Mesenchymal stem cell (in vitro differentiated cells and primary cell): Measurements from ENCODE around the gene MISP3.

Source experiments
- DNase-seq: peaks from one replicate; pipeline ENCODE4 v3.0.0-alpha.2; 2013
- H2AFZ ChIP-seq: one replicate; pipeline ENCODE4 v1.6.1; 2013; ENCODE audit warnings: low read depth, mild to moderate bottlenecking, control low read depth, inconsistent platforms, low read length, moderate library complexity
- H2AK5ac ChIP-seq: 2 replicates; pipeline ENCODE4 v1.6.1; 2013; ENCODE audit warnings: low read length, moderate library complexity, mild to moderate bottlenecking, inconsistent platforms; ENCODE audit not compliant: severe bottlenecking
- H2BK120ac ChIP-seq: one replicate; pipeline ENCODE4 v1.6.1; 2013; ENCODE audit warnings: low read depth, mild to moderate bottlenecking, inconsistent platforms, low read length, moderate library complexity
- H2BK12ac ChIP-seq, 2 experiments: one replicate each; pipeline ENCODE4 v1.6.1; 2013; ENCODE audit warnings: inconsistent platforms in 2 of 2, low read length in 2 of 2, mild to moderate bottlenecking in 2 of 2, moderate library complexity in 2 of 2, control low read depth in 1 of 2
- H2BK15ac ChIP-seq: one replicate; pipeline ENCODE4 v1.6.1; 2013; ENCODE audit warnings: mild to moderate bottlenecking, low read depth, inconsistent platforms; ENCODE audit not compliant: poor library complexity, severe bottlenecking
- H2BK5ac ChIP-seq: 2 replicates; pipeline ENCODE4 v1.6.1; 2013; ENCODE audit warnings: low read depth, mild to moderate bottlenecking, low read length, control low read depth, inconsistent platforms; ENCODE audit not compliant: poor library complexity, severe bottlenecking
- H3K14ac ChIP-seq, 2 experiments: one replicate each; pipeline ENCODE4 v1.6.1; 2013; ENCODE audit warnings: inconsistent platforms in 2 of 2, low read length in 2 of 2, control low read depth in 1 of 2, mild to moderate bottlenecking in 1 of 2, moderate library complexity in 1 of 2
- H3K18ac ChIP-seq, 2 experiments: one replicate each; pipeline ENCODE4 v1.6.1; 2013; ENCODE audit warnings: inconsistent platforms in 2 of 2, low read length in 2 of 2, control low read depth in 1 of 2, low read depth in 1 of 2, mild to moderate bottlenecking in 1 of 2
- H3K23ac ChIP-seq, 2 experiments: one replicate each; pipeline ENCODE4 v1.6.1; 2013; ENCODE audit warnings: inconsistent platforms in 2 of 2, low read length in 2 of 2, mild to moderate bottlenecking in 2 of 2, moderate library complexity in 2 of 2, control low read depth in 1 of 2
- H3K27ac ChIP-seq: 2 replicates; pipeline ENCODE4 v1.5.1; 2013; ENCODE audit warnings: mild to moderate bottlenecking, moderate library complexity, low read length, control low read depth, inconsistent platforms; ENCODE audit not compliant: poor library complexity, severe bottlenecking
- H3K27me3 ChIP-seq, 2 experiments: 2 replicates each; pipeline versions ENCODE4 v1.6.1 to v1.7.0; 2013; ENCODE audit warnings: low read length in 2 of 2, mild to moderate bottlenecking in 2 of 2, moderate library complexity in 2 of 2, control low read depth in 1 of 2, inconsistent platforms in 1 of 2; ENCODE audit not compliant: control insufficient read depth in 1 of 2, insufficient read depth in 1 of 2
- H3K36me3 ChIP-seq, 2 experiments: 2 replicates each; pipeline versions ENCODE4 v1.6.1 to v1.7.0; 2013; ENCODE audit warnings: low read length in 2 of 2, control low read depth in 1 of 2, inconsistent platforms in 1 of 2, low read depth in 1 of 2, mild to moderate bottlenecking in 1 of 2; ENCODE audit not compliant: insufficient read depth in 2 of 2, control insufficient read depth in 1 of 2
- H3K4ac ChIP-seq, 2 experiments: one replicate each; pipeline ENCODE4 v1.6.1; 2013; ENCODE audit warnings: inconsistent platforms in 2 of 2, low read length in 2 of 2, mild to moderate bottlenecking in 2 of 2, moderate library complexity in 2 of 2, control low read depth in 1 of 2, low read depth in 1 of 2
- H3K4me1 ChIP-seq: 2 replicates; pipeline ENCODE4 v1.6.1; 2013; ENCODE audit warnings: low read depth, low read length, control low read depth; ENCODE audit not compliant: control insufficient read depth, insufficient read depth
- H3K4me2 ChIP-seq: 2 replicates; pipeline ENCODE4 v1.6.1; 2013; ENCODE audit warnings: low read length, mild to moderate bottlenecking, inconsistent platforms; ENCODE audit not compliant: poor library complexity, severe bottlenecking
- H3K4me3 ChIP-seq, 2 experiments: 2 replicates each; pipeline versions ENCODE4 v1.5.1 to v1.7.0; 2013; ENCODE audit warnings: low read length in 2 of 2, mild to moderate bottlenecking in 2 of 2, control low read depth in 1 of 2, low read depth in 1 of 2; ENCODE audit not compliant: insufficient read depth in 1 of 2
- H3K79me1 ChIP-seq: replicated peaks from 2 replicates; pipeline ENCODE4 v1.6.1; 2013; ENCODE audit warnings: mild to moderate bottlenecking, control low read depth, low read length, inconsistent platforms; ENCODE audit not compliant: poor library complexity, severe bottlenecking
- H3K9ac ChIP-seq: 2 replicates; pipeline ENCODE4 v1.7.0; 2013; ENCODE audit warnings: mild to moderate bottlenecking, low read length, moderate library complexity
- H3K9me3 ChIP-seq: 2 replicates; pipeline ENCODE4 v1.7.0; 2013; ENCODE audit warnings: mild to moderate bottlenecking, low read length; ENCODE audit not compliant: control insufficient read depth
- H4K8ac ChIP-seq: one replicate; pipeline ENCODE4 v1.6.1; 2013; ENCODE audit warnings: inconsistent platforms, mild to moderate bottlenecking, low read length, moderate library complexity
- H4K91ac ChIP-seq: one replicate; pipeline ENCODE4 v1.6.1; 2013; ENCODE audit warnings: mild to moderate bottlenecking, low read length, inconsistent platforms
- WGBS: methylation state at CpG from one replicate; pipeline ENCODE4 v1.1.7; 2013; ENCODE audit warnings: mixed read lengths; 5-methylcytosine and 5-hydroxymethylcytosine counted together

Gene MISP3

GRCh38 chr19:14091813-14092462, 19.4 kb downstream of the MISP3 start:
- peak overlapping the region; percentile 69 for H2AK5ac ChIP-seq
- H2AFZ ChIP-seq: no peak overlapping the region
- H2BK12ac ChIP-seq: peak overlapping the region in 1 of 2 experiments; percentile 77
- H3K27me3 ChIP-seq: no peaks in the 10 kb centered on the region
- H3K79me1 ChIP-seq: peaks cover 8% of the 10 kb centered on the region
- WGBS: 34% methylated on average over 15 of the region's 15 CpGs
- peak overlapping the region in 1 of 2 experiments; percentile 76 for H3K4ac ChIP-seq
- peak overlapping the region in 1 of 2 experiments; percentile 25 for H3K23ac ChIP-seq
- H3K18ac ChIP-seq: peak overlapping the region; percentile 43 to 48
- peak overlapping the region; percentile 90 for H3K9ac ChIP-seq
- H2BK15ac ChIP-seq: no peak overlapping the region
- H3K4me1 ChIP-seq: peaks cover 13% of the 10 kb centered on the region
- H4K8ac ChIP-seq: no peak overlapping the region
- no peak overlapping the region for H3K14ac ChIP-seq
- H3K36me3 ChIP-seq: peaks cover 23 to 37% of the 10 kb centered on the region in 2 experiments
- H2BK5ac ChIP-seq: no peak overlapping the region
- peak overlapping the region; percentile 39 for H4K91ac ChIP-seq
- peaks cover 8% of the 10 kb centered on the region for H3K9me3 ChIP-seq
- peak overlapping the region; percentile 88 to 89 for H3K4me3 ChIP-seq
- DNase-seq: peak; percentile 21
- peak overlapping the region; percentile 56 for H3K4me2 ChIP-seq
- no peak overlapping the region for H3K27ac ChIP-seq
- peak overlapping the region; percentile 19 for H2BK120ac ChIP-seq

- H4K91ac ChIP-seq: no peak overlapping the region
- H3K36me3 ChIP-seq: peaks cover 30 to 44% of the 10 kb centered on the region in 2 experiments
- peaks cover 13% of the 10 kb centered on the region for H3K4me1 ChIP-seq
- H2AFZ ChIP-seq: no peak overlapping the region
- no peak overlapping the region for H3K9ac ChIP-seq
- 98% methylated on average over 9 of the region's 9 CpGs for WGBS
- H2BK15ac ChIP-seq: no peak overlapping the region
- H2AK5ac ChIP-seq: no peak overlapping the region
- no peak overlapping the region for H4K8ac ChIP-seq
- no peak overlapping the region for H2BK5ac ChIP-seq
- H2BK120ac ChIP-seq: no peak overlapping the region
- no peaks in the 10 kb centered on the region for H3K27me3 ChIP-seq
- H3K27ac ChIP-seq: no peak overlapping the region
- H3K4me3 ChIP-seq: peak overlapping the region in 1 of 2 experiments; percentile 32
- no peak for DNase-seq
- H3K4me2 ChIP-seq: no peak overlapping the region
- H3K79me1 ChIP-seq: peaks cover 8% of the 10 kb centered on the region
- no peak overlapping the region for H3K4ac ChIP-seq
- no peak overlapping the region for H3K18ac ChIP-seq
- no peak overlapping the region for H3K14ac ChIP-seq
- no peak overlapping the region for H2BK12ac ChIP-seq
- peaks cover 8% of the 10 kb centered on the region for H3K9me3 ChIP-seq
- no peak overlapping the region for H3K23ac ChIP-seq
Measured at GRCh38 chr19:14093117-14093823, 20.7 kb downstream of the MISP3 start.

GRCh38 chr19:14094854-14095253, 22.3 kb downstream of the MISP3 start:
- Histone ChIP-seq H2BK12ac (no peak overlapping the region), H3K36me3 (peaks cover 26 to 38% of the 10 kb centered on the region in 2 experiments), H3K9me3 (peaks cover 8% of the 10 kb centered on the region), H2BK5ac (no peak overlapping the region), H3K14ac (no peak overlapping the region), H3K4me1 (peaks cover 5% of the 10 kb centered on the region), H3K4ac (peak overlapping the region in 1 of 2 experiments; percentile 13), H4K8ac (no peak overlapping the region), H4K91ac (no peak overlapping the region), H3K27me3 (no peaks in the 10 kb centered on the region), H3K4me2 (no peak overlapping the region), H3K23ac (no peak overlapping the region), H2BK120ac (no peak overlapping the region), H3K79me1 (peaks cover 3% of the 10 kb centered on the region), H3K9ac (no peak overlapping the region), H2AK5ac (no peak overlapping the region), H3K4me3 (no peak overlapping the region), H2BK15ac (no peak overlapping the region), H3K18ac (no peak overlapping the region), H2AFZ (no peak overlapping the region), H3K27ac (no peak overlapping the region)
- no peak for DNase-seq
- 93% methylated on average over 6 of the region's 7 CpGs for WGBS

GRCh38 chr19:14096272-14096992, 23.8 kb downstream of the MISP3 start:
- H3K4me2 ChIP-seq: no peak overlapping the region
- no peak overlapping the region for H3K23ac ChIP-seq
- peaks cover 40 to 51% of the 10 kb centered on the region in 2 experiments for H3K36me3 ChIP-seq
- WGBS: over 99% methylated on average over 7 of the region's 11 CpGs
- H4K91ac ChIP-seq: no peak overlapping the region
- H2AK5ac ChIP-seq: no peak overlapping the region
- no peaks in the 10 kb centered on the region for H3K27me3 ChIP-seq
- no peak overlapping the region for H3K4ac ChIP-seq
- no peak overlapping the region for H3K4me3 ChIP-seq
- no peak overlapping the region for H2BK5ac ChIP-seq
- H2BK12ac ChIP-seq: no peak overlapping the region
- no peak overlapping the region for H3K27ac ChIP-seq
- no peak overlapping the region for H3K9ac ChIP-seq
- H4K8ac ChIP-seq: no peak overlapping the region
- no peak overlapping the region for H2BK120ac ChIP-seq
- no peak overlapping the region for H2BK15ac ChIP-seq
- H2AFZ ChIP-seq: no peak overlapping the region
- no peak for DNase-seq
- H3K4me1 ChIP-seq: peaks cover 5% of the 10 kb centered on the region
- no peak overlapping the region for H3K14ac ChIP-seq
- H3K18ac ChIP-seq: no peak overlapping the region
- H3K79me1 ChIP-seq: peaks cover 3% of the 10 kb centered on the region
- peaks cover 8% of the 10 kb centered on the region for H3K9me3 ChIP-seq
